ENCODE results near the gene NUCB2.

The NUCB2 gene

GRCh38 chr11:17378655-17379054, 102.1 kb downstream of the NUCB2 start:
- in situ Hi-C loops (cut with MboI; ENCODE audit: low sequenced_read_pairs): no loop called here

GRCh38 chr11:17379383-17380180, 103.0 kb downstream of the NUCB2 start:
- in situ Hi-C loops (cut with MboI; ENCODE audit: low sequenced_read_pairs): no loop called here

GRCh38 chr11:17381156-17381555, 104.6 kb downstream of the NUCB2 start:
- in situ Hi-C loops (cut with MboI; ENCODE audit: low sequenced_read_pairs): no loop called here
